ENCODE results near the gene DPEP3.
"Not testable (repeated sequence)": the region's sequence is repeated elsewhere in the genome, so short reads cannot be mapped to it uniquely, and the experiment has no call there.

Gene DPEP3

GRCh38 chr16:67993207-67994039, 13.1 kb upstream of the DPEP3 start:
- peak; percentile 52 for DNase-seq

DNA sequence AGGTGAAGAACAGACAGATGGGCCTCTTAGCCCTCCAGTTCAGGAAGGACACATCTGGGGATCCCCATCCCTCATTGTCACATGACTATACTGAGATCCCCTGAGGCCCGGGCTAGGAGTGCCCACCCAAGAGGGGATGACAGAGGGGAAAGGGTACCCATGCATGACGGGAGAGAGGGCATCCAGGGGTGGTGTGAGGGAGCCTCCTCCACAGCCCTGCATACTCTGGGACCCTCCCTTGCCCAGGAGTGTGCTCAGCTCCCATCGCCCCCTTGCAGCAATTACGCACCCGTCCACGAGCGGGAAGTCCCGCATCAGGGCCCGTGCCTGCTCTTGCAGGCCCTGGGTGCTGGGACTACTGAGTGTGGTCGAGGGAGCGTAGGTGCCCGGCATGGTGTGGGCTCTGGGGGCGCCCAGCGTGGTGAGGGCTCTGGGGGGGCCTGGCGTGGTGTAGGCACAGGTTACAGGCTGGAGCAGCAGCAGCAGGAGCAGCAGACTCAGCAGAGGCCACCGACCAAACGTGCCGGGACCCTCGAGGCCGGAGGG, 12.4 kb upstream of the DPEP3 start:
- DNase-seq, result no peak

DNA sequence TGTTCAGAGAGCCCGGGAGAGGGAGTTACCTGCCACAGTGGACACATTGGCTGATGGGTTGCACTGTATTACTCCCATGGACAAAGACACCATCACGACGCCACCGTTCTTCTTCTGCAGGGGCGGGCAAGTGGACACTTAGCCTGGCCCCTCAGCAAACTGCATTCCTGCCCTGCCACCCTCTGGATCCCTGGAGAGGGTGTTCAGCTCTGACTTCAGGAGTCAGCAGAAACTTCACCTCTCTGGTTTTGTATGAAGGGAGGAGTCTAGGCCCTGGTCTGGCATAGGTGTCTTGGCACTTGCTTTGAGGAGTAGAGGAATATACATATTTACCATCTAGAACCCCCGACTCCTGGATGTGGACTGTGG, 9.7 kb upstream of the DPEP3 start:
- DNase-seq, result no peak

- DNase-seq, result no peak
Measured at GRCh38 chr16:67989322-67990017, 9.2 kb upstream of the DPEP3 start.

- DNase-seq, result no peak
Measured at GRCh38 chr16:67988675-67989074, 8.4 kb upstream of the DPEP3 start.

- DNase-seq, result no peak
Measured at GRCh38 chr16:67987460-67988160, 7.3 kb upstream of the DPEP3 start.

GRCh38 chr16:67986949-67987348, 6.7 kb upstream of the DPEP3 start:
- DNase-seq, result no peak

DNA sequence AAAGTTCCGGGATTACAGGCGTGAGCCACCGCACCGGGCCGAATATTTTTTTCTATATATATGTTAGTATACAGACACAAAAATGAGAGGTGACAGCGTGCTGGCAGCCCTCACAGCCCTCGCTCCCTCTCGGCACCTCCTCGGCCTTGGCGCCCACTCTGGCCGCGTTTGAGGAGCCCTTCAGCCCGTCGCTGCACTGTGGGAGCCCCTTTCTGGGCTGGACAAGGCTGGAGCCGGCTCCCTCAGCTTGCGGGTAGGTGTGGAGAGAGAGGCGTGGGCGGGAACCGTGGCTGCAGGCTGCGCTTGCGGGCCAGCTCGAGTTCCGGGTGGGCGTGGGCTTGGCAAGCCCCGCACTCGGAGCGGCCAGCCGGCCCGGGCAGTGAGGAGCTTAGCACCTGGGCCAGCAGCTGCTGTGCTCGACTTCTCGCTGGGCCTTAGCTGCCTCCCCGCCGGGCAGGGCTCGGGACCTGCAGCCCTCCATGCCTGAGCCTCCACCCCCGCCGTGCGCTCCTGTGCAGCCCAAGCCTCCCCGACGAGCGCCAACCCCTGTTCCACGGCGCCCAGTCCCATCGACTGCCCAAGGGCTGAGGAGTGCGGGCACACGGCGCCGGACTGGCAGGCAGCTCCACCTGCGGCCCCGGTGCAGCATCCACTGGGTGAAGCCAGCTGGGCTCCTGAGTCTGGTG, 1.9 kb upstream of the DPEP3 start:
- no peak for DNase-seq

DNA sequence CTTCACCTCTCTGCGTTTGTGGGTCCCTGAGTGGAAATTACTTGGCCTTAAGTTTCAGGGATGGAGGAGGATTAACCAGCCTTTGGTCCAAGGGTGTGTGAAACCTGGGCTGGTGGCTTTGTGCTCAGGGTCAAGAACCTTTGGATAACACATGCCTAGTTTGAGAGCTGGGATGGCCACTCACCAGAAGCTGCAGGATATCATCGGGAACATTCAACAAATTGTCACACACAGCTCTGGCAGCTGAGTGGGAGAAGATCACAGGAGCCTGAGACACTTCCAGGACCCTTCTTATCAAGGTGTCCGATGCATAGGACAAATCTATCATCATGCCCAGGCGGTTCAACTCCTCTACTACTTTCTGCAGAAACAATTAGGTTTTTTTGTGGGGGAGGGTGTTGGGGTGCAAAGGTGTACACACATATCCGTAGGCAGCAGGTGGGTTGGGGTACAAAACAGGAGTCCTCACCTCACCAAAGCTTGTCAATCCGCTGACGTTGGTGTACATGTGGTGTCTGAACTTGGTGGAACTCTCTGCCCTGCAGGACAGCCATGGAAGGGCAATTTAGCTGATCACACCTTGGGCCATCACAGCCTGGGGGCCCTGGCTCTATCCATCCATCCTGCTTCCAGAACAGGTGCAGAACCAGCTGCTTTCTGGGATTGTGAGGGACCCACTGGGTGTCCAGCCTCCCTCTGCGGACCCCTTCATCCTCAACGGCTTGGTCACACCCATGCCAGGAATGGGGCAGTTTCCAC, 2.7 kb downstream of the DPEP3 start:
- DNase-seq, result no peak

DNA sequence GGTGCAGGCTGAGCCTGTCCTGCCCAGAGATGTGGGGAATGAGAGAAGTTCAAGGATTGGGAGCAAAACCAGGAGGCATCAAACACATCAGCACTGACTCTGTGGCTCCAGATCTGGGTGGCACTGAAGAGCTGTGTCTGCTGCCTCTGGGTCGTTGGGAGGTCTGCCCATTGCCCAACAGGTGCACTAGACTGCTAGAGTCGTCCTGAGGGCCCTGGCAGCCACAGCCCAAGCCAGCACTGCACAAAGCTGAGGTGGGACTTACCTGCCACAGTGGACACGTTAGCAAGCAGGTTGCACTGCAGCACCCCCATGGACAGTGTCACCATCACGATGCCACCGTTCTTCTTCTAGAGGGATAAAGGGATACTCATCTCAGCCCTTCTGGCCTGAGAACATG, 3.3 kb downstream of the DPEP3 start:
- DNase-seq, result no peak

GRCh38 chr16:67976205-67976604, 4.1 kb downstream of the DPEP3 start:
- DNase-seq, result no peak

DNA sequence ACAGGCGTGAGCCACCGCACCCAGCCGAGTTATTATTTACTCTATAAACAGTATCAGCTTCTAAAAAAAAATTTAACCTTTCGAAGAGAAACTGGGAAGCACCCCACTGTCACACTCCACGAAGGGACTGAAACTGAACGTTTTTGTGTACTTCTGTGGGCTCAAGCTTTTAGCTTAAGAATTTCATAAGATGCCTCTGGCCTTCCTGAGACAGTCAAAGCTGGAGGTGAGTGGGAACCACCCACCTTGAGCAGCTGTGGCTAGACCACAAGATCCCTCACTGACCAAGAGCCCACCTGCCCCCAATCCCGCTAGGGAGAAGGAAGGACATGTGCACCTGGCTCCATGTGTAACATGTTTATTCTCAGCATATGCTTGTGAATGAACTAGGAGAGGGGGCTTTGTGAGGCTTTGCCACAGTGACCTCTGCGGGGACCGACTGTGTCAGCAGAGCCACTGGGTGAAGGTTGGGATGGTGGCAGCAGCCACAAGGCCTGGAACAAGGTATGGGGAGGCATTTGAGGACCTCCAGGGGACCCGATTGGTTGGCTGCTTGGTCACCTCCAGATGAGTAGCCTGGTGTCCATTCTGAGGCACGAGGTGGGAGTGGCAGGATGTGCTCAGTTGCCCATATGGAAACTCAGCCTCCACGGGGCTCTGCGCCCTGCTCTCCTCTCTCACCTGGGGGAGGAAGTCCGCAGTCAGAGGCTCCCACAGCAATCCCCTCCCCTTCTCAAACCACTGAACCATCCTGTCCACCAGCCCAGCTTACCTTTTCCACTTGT, 4.8 kb downstream of the DPEP3 start:
- no peak for DNase-seq

GRCh38 chr16:67972285-67972684, 8.0 kb downstream of the DPEP3 start:
- not testable (repeated sequence) for DNase-seq

DNA sequence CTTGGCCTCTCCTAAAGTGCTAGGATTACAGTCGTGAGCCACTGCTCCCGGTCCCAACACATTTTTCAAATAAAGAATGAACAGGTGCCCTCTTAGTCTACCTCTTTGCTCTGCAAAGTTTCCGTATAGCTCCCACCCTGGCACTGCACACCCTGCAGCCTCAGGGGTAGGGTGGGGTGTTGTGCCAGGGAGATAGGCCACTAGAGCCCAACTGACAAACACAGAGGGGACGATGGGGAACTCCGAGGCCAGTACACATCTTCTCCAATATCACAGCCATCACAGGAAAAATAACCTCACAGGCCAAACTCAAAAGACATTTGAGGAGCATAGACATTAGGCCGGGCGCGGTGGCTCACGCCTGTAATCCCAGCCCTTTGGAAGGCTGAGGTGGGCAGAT, 9.2 kb downstream of the DPEP3 start:
- DNase-seq, result no peak

DNA sequence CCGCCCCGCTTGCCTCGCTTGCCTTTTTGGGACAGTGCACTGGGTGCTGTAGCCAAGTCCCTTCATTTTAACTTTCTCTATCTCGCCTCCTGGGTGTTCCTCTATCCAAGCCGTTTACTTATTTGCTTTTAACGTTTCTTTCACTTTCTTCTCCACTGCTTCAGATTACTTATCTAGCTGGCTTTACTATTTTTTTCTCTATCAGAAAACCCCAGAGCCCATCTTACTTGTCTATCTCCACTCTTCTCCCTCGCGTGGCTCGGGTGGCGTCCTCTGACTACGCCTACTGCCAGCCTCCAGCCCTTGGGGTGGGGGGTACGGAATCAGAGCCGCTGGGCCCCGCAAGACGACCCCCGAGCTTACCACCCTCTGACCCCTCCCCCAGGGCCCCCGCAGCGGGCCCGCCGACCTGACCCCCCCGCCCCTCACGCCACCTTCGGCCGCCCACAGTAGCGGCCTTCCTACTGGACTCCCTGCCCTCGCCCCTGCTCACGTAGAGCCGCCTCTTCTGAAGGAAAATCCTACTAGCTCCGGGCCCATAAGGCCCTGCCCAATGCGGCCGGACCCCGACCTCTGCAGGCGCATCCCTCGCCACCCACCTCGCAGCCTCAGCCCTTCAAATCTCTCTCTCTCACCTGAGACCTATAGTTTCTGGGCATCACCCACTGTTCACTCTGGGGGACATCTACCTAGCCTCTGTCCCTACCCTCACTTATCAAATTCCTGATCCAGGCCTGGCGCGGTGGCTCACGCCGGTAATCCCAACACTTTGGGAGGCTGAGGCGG, 10.9 kb downstream of the DPEP3 start:
- DNase-seq, result no peak

DNA sequence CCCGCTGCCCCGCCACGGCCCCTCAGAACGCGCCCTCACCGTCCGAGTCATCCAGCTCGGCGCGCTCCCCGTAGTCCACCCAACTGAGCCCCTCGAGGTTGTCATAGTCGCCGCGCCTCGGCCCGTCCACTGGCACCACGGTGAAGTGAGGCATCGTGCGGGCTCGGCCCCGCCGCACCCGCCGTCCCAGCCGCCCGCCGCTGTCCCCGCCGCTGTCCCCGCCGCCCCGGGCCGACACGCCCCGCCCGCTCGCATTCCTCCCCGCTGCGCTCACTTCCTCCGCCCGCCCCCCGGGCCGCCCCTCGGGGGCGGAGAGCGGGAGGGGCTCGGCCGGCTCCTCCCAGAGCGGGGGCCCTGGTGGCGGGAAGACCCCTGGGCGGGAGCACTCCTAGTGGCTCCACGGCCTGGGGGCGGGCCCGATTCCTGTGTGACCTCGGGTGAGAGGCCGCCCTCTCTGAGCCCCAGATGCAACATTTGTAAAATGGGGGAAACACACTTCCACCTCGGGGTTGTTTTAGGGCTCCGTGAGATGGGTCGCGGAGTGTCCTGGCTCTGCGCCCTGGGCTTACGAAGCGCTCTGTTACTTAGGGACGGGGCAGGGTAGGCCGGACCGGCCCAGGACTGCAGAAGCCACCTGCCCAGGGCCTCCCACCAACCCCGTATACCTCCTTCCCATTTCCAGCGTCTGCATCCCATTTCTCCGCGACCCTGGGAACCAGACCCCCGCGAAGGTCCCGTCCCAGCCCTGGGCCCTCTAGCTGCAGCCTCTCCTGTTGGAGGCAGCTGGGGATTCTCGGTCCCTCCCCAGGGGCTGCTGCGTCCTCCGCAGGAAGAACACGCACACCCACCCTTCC, 11.7 kb downstream of the DPEP3 start, which contains the start of gene SLC12A4:
Gene SLC12A4 (minus strand): TSS at position 238 of the 854 bp plus-strand sequence. CDS start 84 bp downstream, at position 154.
- peak; percentile 56 for DNase-seq

- no peak for DNase-seq
Measured at GRCh38 chr16:67967958-67968399, 12.3 kb downstream of the DPEP3 start.

DNA sequence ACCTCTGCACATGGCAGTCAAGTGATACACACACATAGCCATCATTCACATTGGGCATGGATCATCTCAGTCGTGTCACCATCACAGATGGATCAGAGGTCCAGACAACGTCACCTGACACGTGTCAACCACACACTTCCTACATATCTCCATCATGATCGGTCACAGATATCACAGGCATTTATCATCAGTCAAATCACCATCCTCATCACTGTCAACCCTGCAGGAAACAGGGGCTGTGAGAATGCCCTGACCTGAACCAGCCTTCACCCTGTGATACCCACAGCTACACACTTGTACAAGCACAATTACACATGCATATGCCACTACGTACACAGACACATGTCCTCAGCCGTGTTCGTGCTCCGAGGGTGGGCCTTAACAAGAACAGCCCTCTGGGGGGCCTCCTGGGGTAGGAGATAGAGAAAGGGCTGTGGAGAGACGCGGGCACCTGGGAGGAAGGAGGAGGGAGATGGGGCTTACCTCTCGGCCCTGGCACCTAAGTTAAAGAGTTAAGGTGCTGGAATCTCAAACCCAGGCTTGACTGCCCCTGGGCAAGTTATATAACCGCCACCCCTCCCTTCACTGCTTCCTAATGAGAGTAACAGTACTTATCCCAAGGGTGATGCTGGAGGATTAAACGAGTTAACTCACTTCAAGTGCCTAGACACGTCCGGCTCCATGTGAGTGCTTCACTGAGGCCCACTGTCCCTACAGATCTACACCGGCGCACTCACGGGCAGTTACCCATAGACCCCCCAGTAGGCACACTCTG, 12.9 kb downstream of the DPEP3 start:
- no peak for DNase-seq
